ENCODE results near the gene MAP7D3.
A peak's percentile ranks its signal among the peaks of the same experiment; 100 is the strongest.

The MAP7D3 gene

DNA sequence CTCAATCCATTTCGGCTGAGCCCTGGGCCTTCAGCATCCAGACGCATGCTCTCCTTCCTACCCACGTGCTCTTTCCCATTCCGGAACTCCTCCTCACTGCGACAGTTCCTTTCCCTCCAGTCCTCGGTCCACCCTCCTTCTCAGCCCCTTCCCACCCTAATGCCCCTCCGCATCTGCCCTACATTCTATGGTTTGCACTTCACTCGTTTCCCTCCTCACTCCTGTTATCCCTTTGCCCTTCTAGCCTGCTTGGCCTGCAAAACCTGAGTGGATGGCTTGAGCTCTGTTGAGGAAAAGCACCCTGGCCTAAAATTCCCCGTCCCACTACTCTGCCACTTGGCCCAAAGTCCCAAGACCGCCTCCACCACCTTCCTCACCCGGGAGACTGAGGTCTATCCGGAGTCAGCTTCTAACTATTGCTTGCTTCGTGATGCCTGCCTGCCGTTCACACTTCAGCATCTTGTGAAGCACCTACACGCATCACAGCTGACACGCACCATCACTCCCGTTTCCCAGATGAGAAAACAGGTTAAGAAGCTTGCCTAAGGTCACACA, 38.6 kb downstream of the MAP7D3 start:
- Histone ChIP-seq H3K9me3 (replicated peaks in 1 of 11) (no peaks in the 10 kb centered on the region; a peak in 1 of 22 replicates), H3K36me3 (peaks cover 7 to 33% (median 20%) of the 10 kb centered on the region in 11 experiments; a peak in 18 of 22 replicates), H3K4me1 (peaks cover 35 to 70% (median 66%) of the 10 kb centered on the region in 10 experiments)

GRCh38 chrX:136211766-136212556, 39.2 kb downstream of the MAP7D3 start:
- Histone ChIP-seq H4K20me1 (peaks cover 0 to 23% (median 0%) of the 10 kb centered on the region in 11 experiments; a peak in 2 of 22 replicates), H3K36me3 (peaks cover 0 to 33% (median 14%) of the 10 kb centered on the region in 11 experiments; a peak in 17 of 22 replicates), H3K9ac (peak overlapping the region in 8 of 11 experiments; percentile 64 to 80 (median 71); a peak in 13 of 22 replicates), H3K9me3 (replicated peaks in 1 of 11) (no peaks in the 10 kb centered on the region; a peak in 1 of 22 replicates), H3K4me2 (peak overlapping the region; percentile 41 to 83 (median 70)), H3K4me1 (peaks cover 35 to 74% (median 69%) of the 10 kb centered on the region in 10 experiments), H3K27me3 (peaks cover 91 to 99% (median 98%) of the 10 kb centered on the region in 11 experiments), H3K27ac (peak overlapping the region in 9 of 11 experiments; percentile 56 to 89 (median 79); a peak in 18 of 22 replicates), H3K4me3 (no peak overlapping the region)
- no peak for TF ChIP-seq Cebpa-rat (IDR thresholded peaks at IDR 0.05)

More for the DNA sequence above, 38.6 kb downstream of the MAP7D3 start:
- Histone ChIP-seq H3K4me2 (peak overlapping the region; percentile 41 to 83 (median 70)), H3K27ac (peak overlapping the region in 8 of 11 experiments; percentile 75 to 89 (median 79); a peak in 16 of 22 replicates), H4K20me1 (peaks cover 0 to 18% (median 0%) of the 10 kb centered on the region in 11 experiments; a peak in 2 of 22 replicates), H3K27me3 (peaks cover 93 to 99% (median 98%) of the 10 kb centered on the region in 11 experiments), H3K9ac (peak overlapping the region in 7 of 11 experiments; percentile 67 to 80 (median 73); a peak in 10 of 22 replicates), H3K4me3 (no peak overlapping the region)
- no peak for TF ChIP-seq Cebpa-rat (IDR thresholded peaks at IDR 0.05)

- H4K20me1 ChIP-seq, result peaks cover 0 to 29% (median 0%) of the 10 kb centered on the region in 11 experiments; a peak in 5 of 22 replicates
- H3K27ac ChIP-seq, result peak overlapping the region in 10 of 11 experiments; percentile 12 to 89 (median 79); a peak in 19 of 22 replicates
- H3K4me1 ChIP-seq, result peaks cover 35 to 83% (median 74%) of the 10 kb centered on the region in 10 experiments
- H3K9me3 ChIP-seq (replicated peaks in 1 of 11), result no peaks in the 10 kb centered on the region; a peak in 1 of 22 replicates
- H3K27me3 ChIP-seq, result peaks cover 90 to 99% (median 98%) of the 10 kb centered on the region in 11 experiments
- H3K36me3 ChIP-seq, result peaks cover 0 to 31% (median 12%) of the 10 kb centered on the region in 11 experiments; a peak in 16 of 22 replicates
- H3K9ac ChIP-seq, result peak overlapping the region in 9 of 11 experiments; percentile 53 to 80 (median 69); a peak in 18 of 22 replicates
- peak in 6 of 11 experiments; percentile 20 to 70 (median 54); a peak in 5 of 22 replicates for TF ChIP-seq Cebpa-rat (IDR thresholded peaks at IDR 0.05)
- peak overlapping the region in 8 of 10 experiments; percentile 0 to 49 (median 25); a peak in 10 of 20 replicates for H3K4me3 ChIP-seq
- H3K4me2 ChIP-seq, result peak overlapping the region; percentile 36 to 83 (median 70)
These were observed 40.4 kb downstream of the MAP7D3 start for GRCh38 chrX:136210806-136211205.

DNA sequence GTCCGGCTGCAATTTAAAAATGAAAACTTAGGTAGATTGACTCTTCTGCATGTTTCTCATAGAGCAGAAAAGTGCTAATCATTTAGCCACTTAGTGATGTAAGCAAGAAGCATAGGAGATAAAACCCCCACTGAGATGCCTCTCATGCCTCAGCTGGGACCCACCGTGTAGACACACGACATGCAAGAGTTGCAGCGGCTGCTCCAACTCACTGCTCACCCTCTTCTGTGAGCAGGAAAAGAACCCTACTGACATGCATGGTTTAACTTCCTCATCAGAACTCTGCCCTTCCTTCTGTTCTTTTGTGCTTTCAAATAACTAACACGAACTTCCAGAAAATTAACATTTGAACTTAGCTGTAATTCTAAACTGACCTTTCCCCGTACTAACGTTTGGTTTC, 41.0 kb downstream of the MAP7D3 start:
- H3K4me2 ChIP-seq, result peak overlapping the region; percentile 36 to 83 (median 70)
- H3K9ac ChIP-seq, result peak overlapping the region in 9 of 11 experiments; percentile 53 to 80 (median 69); a peak in 18 of 22 replicates
- TF ChIP-seq Cebpa-rat (IDR thresholded peaks at IDR 0.05), result peak in 4 of 11 experiments; percentile 5 to 74 (median 48); a peak in 3 of 22 replicates
- H3K27ac ChIP-seq, result peak overlapping the region in 9 of 11 experiments; percentile 56 to 89 (median 79); a peak in 18 of 22 replicates
- no peaks in the 10 kb centered on the region; a peak in 1 of 22 replicates for H3K9me3 ChIP-seq (replicated peaks in 1 of 11)
- H3K27me3 ChIP-seq, result peaks cover 90 to 99% (median 98%) of the 10 kb centered on the region in 11 experiments
- peaks cover 35 to 89% (median 80%) of the 10 kb centered on the region in 10 experiments for H3K4me1 ChIP-seq
- H3K4me3 ChIP-seq, result peak overlapping the region in 8 of 10 experiments; percentile 0 to 49 (median 25); a peak in 10 of 20 replicates
- H3K36me3 ChIP-seq, result peaks cover 0 to 27% (median 12%) of the 10 kb centered on the region in 11 experiments; a peak in 15 of 22 replicates
- peaks cover 0 to 31% (median 0%) of the 10 kb centered on the region in 11 experiments; a peak in 5 of 22 replicates for H4K20me1 ChIP-seq

- TF ChIP-seq Cebpa-rat (IDR thresholded peaks at IDR 0.05), result no peak
- Histone ChIP-seq H3K4me2 (peak overlapping the region; percentile 36 to 83 (median 70)), H4K20me1 (peaks cover 0 to 31% (median 0%) of the 10 kb centered on the region in 11 experiments; a peak in 5 of 22 replicates), H3K27ac (peak overlapping the region in 9 of 11 experiments; percentile 56 to 89 (median 79); a peak in 18 of 22 replicates), H3K4me1 (peaks cover 35 to 90% (median 82%) of the 10 kb centered on the region in 10 experiments), H3K9me3 (replicated peaks in 1 of 11) (no peaks in the 10 kb centered on the region; a peak in 1 of 22 replicates), H3K36me3 (peaks cover 0 to 26% (median 12%) of the 10 kb centered on the region in 11 experiments; a peak in 15 of 22 replicates), H3K9ac (peak overlapping the region in 9 of 11 experiments; percentile 35 to 80 (median 69); a peak in 17 of 22 replicates), H3K4me3 (peak overlapping the region in 4 of 10 experiments; percentile 11 to 49 (median 24); a peak in 4 of 20 replicates), H3K27me3 (peaks cover 90 to 99% (median 98%) of the 10 kb centered on the region in 11 experiments)
These were observed 41.4 kb downstream of the MAP7D3 start for GRCh38 chrX:136209751-136210150.

DNA sequence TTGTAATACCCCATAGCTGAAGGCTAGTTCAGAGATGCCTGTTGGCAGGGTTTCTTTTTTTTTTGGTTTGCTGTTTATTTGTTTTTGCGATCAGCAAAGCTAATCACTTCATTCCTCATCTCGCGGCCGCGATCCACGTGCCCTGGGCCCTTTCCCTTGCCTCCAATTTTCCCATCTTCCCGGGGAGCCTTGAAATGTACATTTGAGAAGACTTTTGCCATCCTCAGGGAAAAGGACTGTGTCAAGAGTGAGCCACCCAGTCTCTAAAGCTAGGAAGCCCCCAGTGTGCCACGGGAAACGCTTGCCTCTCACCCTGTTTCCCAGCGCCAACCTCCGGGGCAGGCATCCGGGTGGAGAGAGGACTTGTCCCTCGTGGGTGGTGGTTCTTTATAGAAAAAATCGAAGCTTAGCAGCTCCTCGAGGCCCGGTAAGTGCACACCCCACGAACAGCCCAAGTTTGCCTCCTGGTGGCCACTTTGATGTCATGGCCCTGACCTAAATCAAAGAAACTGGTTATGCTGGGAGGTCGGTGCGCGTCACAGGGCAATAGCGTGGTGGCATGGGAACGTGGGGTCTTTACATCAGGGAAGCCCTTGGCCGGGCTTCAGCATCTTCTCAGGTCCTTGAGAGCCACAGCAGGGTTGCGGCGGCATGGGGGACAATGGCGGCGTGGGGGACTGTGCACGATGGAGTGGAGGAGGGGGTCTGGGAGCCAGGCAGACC, 42.0 kb downstream of the MAP7D3 start:
- Histone ChIP-seq H3K4me3 (peak overlapping the region in 2 of 10 experiments; percentile 11 to 28; a peak in 2 of 20 replicates), H4K20me1 (peaks cover 0 to 26% (median 0%) of the 10 kb centered on the region in 11 experiments; a peak in 5 of 22 replicates), H3K27ac (peak overlapping the region in 9 of 11 experiments; percentile 56 to 89 (median 79); a peak in 18 of 22 replicates), H3K4me1 (peaks cover 40 to 90% (median 82%) of the 10 kb centered on the region in 10 experiments), H3K27me3 (peaks cover 90 to 99% (median 98%) of the 10 kb centered on the region in 11 experiments), H3K9me3 (replicated peaks in 1 of 11) (no peaks in the 10 kb centered on the region; a peak in 1 of 22 replicates), H3K36me3 (peaks cover 0 to 25% (median 12%) of the 10 kb centered on the region in 11 experiments; a peak in 14 of 22 replicates), H3K4me2 (peak overlapping the region; percentile 36 to 83 (median 70)), H3K9ac (peak overlapping the region in 9 of 11 experiments; percentile 35 to 80 (median 69); a peak in 17 of 22 replicates)
- TF ChIP-seq Cebpa-rat (IDR thresholded peaks at IDR 0.05), result no peak

- Histone ChIP-seq H3K4me3 (no peak overlapping the region), H3K4me2 (peak overlapping the region in 3 of 11 experiments; percentile 54 to 67 (median 63); a peak in 4 of 22 replicates), H3K9ac (no peak overlapping the region), H3K36me3 (peaks cover 0 to 25% (median 12%) of the 10 kb centered on the region in 11 experiments; a peak in 14 of 22 replicates), H4K20me1 (peaks cover 0 to 26% (median 0%) of the 10 kb centered on the region in 11 experiments; a peak in 5 of 22 replicates), H3K9me3 (replicated peaks in 1 of 11) (no peaks in the 10 kb centered on the region; a peak in 1 of 22 replicates), H3K27ac (peak overlapping the region in 2 of 11 experiments; percentile 49 to 64; a peak in 1 of 22 replicates), H3K27me3 (peaks cover 92 to 99% (median 98%) of the 10 kb centered on the region in 11 experiments), H3K4me1 (peaks cover 39 to 85% (median 71%) of the 10 kb centered on the region in 10 experiments)
- TF ChIP-seq Cebpa-rat (IDR thresholded peaks at IDR 0.05), result no peak
These were observed 43.7 kb downstream of the MAP7D3 start for GRCh38 chrX:136207546-136207945.
